Dermis microvascular lymphatic vessel endothelial cell (primary cell): ENCODE results near the gene RIMS3. TPM values are rescaled to one million over a fixed set of nuclear protein-coding genes. Genes with fewer than 3 reads are reported as not detected.

ENCODE experiments used
- DNase-seq, 2 donors: peaks; one replicate each; pipeline versions ENCODE4 v3.0.0 to v3.0.0-alpha.2; 2010; ENCODE audit warnings: low read depth in 2 of 2
- total RNA-seq: library from RNA; depleted of rRNA; stranded (reverse); fragments of >200 nt; gene quantifications from 2 replicates; pipeline ENCODE4 v1.2.1, GENCODE V29; 2014

RIMS3 gene
- total RNA-seq, 1 donor from 2014 or later, result 0.39 TPM

DNA sequence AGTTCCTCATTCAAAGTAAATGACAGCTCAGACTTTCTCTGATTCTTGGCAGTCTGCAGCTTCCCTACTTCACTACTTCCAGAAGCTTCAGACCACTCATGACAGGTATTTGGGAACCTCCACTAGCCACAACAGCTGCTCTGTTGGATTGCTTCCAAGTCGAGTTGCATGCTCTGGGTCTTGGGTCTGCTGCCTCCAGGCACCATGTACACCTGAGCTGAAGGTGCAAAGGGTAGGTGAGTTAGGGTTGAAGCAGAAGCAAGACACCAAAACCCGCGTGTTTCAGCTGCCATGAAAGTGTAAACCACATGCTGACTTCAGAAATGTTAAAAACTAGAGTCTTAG is 71.3 kb downstream of the RIMS3 start:
- DNase-seq, result no peak

DNA sequence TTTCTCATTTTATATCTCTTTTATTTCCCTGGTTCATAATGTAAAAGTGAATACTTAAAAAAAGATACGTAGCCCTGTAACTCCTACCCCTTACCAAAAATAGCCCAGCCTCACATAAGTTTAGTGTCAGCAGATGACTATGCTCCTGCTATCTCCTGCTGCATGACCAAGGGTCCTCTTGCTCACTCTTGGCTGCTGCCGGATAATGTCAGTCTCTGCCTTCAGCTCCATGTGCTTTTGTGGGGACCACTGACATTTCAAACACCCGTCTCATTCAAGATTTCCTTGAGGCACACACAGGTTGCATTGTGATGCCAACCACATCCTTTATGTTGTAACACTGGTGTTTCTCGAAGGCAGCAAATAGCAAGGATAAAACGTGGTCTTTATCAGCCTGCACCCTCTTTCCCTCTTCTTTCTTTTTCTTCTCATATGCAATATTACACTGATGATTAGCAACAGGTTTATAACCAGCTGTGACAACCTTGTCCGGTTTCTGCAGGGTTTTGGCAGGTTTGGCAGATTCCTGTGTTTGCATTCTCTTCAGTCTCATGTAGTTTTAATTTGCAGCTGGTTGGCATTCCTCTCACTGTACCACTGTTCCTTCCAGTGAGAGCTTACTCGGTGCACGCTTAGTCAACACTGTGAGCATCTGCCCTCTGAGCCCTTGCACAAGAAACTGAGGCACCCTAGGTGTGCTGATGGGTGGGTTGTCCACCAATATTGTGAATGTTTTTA is 71.9 kb downstream of the RIMS3 start:
- no peak for DNase-seq

DNA sequence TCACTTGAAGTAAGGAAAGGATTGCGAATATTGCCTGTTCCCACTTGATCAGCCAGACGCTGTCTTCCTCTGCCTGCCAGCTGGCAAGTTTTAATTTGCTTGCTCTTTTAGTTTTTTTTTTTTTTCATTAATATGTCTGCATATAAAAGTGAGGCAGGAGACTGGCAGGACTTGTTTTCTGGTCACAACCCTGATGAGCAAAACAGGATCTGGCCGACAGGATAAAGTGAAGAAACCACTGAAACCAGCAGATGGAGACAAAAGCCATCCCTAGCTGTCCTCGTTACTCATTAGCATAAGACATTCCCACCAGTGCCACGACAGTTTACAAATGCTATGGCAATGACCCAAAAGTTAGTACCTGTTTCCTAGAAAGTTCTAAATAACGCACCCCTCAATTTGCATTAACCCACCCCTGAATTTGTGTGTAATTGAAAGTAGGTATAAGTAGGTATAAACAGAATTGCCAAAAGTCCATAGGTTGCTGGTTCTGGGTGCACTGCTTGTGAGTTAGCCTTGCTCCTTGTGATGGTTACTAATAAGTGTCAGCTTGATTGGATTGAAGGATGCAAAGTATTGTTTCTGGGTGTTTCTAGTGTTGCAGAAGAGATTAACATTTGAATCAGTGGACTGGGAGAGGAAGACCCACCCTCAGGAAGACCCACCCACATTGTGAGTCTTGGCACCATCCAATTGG is 73.2 kb downstream of the RIMS3 start:
- DNase-seq, result peak; percentile 18 to 55

DNA sequence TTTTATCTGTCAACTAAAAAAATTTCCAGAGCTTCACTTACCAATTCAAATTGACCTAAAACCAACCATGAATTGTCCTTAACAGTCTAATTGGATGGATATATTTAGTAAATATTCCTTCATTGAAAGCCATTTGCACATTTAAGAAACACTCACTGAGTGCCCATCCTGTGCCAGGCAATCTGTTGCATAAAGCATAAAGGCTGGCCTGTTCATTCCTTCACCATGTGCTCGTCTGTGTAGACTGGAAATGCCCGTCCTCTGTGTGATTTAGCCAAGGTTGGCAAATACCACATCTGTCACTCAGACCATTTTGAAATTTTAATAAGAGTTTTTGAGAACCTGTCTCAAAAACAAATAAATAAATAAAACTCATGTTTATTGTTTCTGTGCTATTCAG is 76.9 kb downstream of the RIMS3 start:
- DNase-seq, result no peak

DNA sequence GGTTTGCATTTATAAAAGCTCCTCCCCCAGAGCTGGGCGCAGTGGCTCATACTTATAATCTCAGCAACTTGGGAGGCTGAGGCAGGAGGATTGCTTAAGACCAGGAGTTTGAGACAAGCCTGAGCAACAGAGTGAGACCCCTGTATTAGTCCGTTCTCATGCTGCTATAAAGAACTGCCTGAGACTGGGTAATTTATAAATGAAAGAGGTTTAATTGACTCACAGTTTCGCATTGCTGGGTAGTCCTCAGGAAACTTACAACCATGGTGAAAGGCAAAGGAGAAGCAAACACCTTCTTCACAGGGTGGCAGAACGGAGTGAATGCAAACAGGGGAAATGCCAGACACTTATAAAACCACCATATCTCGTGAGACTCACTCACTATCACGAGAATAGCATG is 81.5 kb downstream of the RIMS3 start:
- no peak for DNase-seq

GRCh38 chr1:40582116-40582515 is 83.4 kb downstream of the RIMS3 start:
- no peak for DNase-seq

DNA sequence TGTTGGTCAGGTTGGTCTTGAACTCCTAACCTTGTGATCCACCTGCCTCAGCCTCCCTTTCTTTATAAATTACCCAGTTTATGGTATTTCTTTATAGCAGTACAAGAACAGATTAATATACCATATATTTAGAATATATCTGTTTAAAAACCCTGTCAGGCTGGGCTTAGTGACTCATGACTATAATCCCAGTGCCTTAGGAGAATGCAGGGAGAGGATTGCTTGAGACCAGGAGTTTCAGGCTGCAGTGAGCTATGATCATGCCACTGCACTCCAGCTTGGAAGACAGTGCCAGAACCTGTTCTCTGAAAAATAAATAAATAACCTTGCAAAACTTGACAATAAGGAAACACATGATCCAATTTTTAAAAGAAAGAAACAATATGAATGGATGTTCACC is 90.1 kb downstream of the RIMS3 start:
- peak in 1 of 2 donors; percentile 15 for DNase-seq

DNA sequence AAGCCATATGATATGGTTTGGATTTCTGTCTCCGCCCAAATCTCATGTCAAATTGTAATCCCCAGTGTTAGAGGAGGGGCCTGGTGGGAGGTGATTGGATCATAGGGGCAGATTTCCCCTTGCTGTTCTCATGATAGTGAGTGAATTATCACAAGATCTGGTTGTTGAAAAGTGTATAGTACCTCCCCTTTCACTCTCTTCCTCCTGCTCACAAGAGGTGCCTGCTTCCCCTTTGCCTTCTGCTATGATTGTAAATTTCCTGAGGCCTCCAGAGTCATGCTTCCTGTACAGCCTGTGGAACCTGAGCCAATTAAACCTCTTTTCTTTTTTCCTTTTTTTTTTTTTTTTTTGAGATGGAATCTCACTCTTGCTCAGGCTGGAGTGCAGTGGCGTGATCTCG is 90.7 kb downstream of the RIMS3 start:
- DNase-seq, result peak; percentile 76 to 95

Other genes with a start within 250 kb of the RIMS3 start
- 0.77 and 0.89 TPM in 2 replicates for gene ZFP69B, start 215.2 kb downstream of the RIMS3 start, total RNA-seq
- gene ZFP69, start 188.4 kb downstream of the RIMS3 start, total RNA-seq, result 1.4 and 1.5 TPM in 2 replicates
- 6.0 and 7.6 TPM in 2 replicates for gene EXO5, start 156.9 kb downstream of the RIMS3 start, total RNA-seq
- 2.1 and 3.0 TPM in 2 replicates for gene ZNF684, start 134.0 kb downstream of the RIMS3 start, total RNA-seq
- gene NFYC, start 26.0 kb upstream of the RIMS3 start, total RNA-seq, result 13.0 and 18.6 TPM in 2 replicates
- under 0.01 TPM in 1 of 2 replicates, not detected in the other for gene KCNQ4, start 118.1 kb upstream of the RIMS3 start, total RNA-seq
- gene CITED4, start 196.7 kb upstream of the RIMS3 start, total RNA-seq, result 2.8 and 3.4 TPM in 2 replicates